Neural progenitor cell (in vitro differentiated cells): Measurements from ENCODE around the gene TBCK.

Source experiments
- EZH2 ChIP-seq: fragments of 200-600 bp; sonication (generic); IDR thresholded peaks from 2 replicates; pipeline ENCODE4 v1.6.1; 2017; ENCODE audit warnings: antibody characterized with exemption, mild to moderate bottlenecking, moderate library complexity
- EZH2phosphoT487 ChIP-seq: fragments of 200-600 bp; sonication (generic); IDR thresholded peaks from 2 replicates; pipeline ENCODE4 v1.6.1; 2017; ENCODE audit warnings: antibody characterized with exemption
- TF ChIP-seq, protein P1 (sequence below): fragments of 200-600 bp; sonication (generic); IDR thresholded peaks from 2 replicates; pipeline ENCODE4 v1.5.1; 2017; ENCODE audit warnings: antibody characterized with exemption, mild to moderate bottlenecking

DNA sequence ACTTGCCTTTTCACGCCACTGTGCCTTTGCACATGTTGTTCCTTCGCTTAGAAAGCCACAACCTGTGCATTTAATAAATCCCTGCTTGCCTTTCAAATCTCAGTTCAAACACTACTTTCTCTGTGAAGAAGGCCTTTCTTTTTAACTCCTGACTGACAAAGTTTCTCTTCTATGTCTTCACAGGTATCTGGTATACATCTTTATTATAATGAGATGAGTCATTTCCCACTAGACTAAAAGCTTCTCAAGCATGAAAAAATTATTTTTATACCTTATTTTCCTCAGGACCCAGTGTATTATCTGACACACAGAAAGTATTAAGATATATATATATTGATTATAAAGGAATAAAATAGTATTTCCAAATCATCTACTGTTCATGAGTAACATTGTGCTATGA is 189.9 kb downstream of the TBCK start:
- TF ChIP-seq, protein P1, sequence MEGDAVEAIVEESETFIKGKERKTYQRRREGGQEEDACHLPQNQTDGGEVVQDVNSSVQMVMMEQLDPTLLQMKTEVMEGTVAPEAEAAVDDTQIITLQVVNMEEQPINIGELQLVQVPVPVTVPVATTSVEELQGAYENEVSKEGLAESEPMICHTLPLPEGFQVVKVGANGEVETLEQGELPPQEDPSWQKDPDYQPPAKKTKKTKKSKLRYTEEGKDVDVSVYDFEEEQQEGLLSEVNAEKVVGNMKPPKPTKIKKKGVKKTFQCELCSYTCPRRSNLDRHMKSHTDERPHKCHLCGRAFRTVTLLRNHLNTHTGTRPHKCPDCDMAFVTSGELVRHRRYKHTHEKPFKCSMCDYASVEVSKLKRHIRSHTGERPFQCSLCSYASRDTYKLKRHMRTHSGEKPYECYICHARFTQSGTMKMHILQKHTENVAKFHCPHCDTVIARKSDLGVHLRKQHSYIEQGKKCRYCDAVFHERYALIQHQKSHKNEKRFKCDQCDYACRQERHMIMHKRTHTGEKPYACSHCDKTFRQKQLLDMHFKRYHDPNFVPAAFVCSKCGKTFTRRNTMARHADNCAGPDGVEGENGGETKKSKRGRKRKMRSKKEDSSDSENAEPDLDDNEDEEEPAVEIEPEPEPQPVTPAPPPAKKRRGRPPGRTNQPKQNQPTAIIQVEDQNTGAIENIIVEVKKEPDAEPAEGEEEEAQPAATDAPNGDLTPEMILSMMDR: no peak
- TF ChIP-seq EZH2phosphoT487 (no peak), EZH2 (no peak)
